Posterior cingulate gyrus (tissue), 11 donors: ENCODE data around the gene PLA2G4E.

Experiments used
- DNase-seq, 10 donors: peaks; one replicate each; pipeline versions ENCODE4 v3.0.0 to v3.0.0-alpha.2; 2020 to 2021; ENCODE audit warnings: mixed read lengths in 3 of 10
- intact Hi-C: fragments of 100-400 bp; cut with DNase I; formaldehyde crosslinking; loops from one replicate; pipeline ENCODE4 v1.15.1; 2023

PLA2G4E gene

DNA sequence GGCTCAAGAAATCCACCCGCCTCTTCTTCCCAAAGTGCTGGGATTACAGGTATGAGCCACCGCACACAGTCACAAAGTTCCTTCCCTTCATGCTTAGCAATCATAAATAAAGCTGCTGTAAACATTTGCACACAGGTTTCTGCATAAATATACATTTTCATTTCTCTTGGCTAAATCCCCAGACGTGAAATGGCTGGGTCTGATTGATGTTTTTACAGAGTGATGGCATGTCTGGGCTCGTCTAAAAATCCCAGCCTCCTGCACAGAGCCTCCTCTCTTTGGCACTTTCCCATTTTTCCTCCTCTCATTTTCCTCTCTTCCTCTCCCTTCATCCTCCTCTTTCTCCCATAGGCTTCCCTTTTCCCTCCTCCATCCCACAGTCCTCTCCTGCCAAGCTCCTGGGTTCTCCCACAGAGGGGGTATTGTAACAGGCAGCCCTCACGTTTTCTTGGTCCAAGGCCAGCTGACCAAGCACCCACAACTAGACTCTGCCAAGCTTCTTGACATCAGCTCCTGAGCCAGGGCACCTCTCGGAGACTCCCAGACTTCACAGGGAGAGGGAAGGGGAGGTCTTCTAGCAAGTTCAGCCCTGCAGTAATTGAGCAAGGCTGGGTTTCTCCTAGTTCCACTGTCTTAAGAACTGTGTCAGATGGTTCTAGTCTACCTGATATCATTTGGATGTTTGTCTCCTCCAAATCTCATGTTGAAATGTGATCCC is 10.5 kb upstream of the PLA2G4E start:
- intact Hi-C loops, result no loop called here
- DNase-seq, result no peak

DNA sequence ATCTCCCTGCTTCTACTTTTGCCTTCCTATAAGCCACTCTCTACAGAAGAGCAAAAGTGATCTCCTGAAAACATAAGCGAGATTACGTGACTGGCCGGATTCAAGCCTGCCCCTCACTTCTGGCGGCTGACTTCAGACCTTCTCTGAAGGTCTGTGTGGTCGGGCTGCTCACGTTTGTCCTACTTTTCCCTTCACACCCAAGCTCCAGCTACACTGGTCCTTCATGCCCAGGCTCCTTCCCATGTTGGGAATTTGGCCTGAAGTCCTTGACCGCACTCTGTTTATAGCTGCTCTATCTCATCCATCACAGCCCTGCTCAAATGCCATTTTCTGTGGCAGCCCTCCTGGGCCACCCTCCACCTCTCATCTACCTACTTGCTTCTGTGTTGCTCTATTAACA is 6.7 kb upstream of the PLA2G4E start:
- DNase-seq, result no peak

DNA sequence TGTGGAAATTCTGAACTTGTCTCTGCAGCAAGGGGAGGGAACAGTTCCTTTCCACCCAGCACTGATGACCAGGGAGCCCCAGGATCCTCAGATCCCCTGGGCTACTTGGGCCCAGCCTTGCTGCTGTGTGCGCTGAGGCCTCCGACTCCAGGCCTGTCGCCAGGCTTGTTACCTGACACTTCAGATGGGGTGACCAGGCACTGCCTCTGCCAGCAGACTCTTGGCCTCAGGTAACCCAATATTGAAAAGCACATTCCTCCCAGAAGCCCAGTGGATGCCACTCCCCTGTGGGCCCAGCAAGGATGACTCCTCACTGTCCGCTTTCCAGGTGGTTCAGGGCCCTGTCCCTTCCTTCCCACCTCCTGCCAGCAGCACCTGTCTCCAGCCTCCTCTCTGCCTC is 3.5 kb upstream of the PLA2G4E start:
- intact Hi-C loops, result no loop called here

More for the DNA sequence above, 6.7 kb upstream of the PLA2G4E start:
- intact Hi-C loops, result no loop called here

DNA sequence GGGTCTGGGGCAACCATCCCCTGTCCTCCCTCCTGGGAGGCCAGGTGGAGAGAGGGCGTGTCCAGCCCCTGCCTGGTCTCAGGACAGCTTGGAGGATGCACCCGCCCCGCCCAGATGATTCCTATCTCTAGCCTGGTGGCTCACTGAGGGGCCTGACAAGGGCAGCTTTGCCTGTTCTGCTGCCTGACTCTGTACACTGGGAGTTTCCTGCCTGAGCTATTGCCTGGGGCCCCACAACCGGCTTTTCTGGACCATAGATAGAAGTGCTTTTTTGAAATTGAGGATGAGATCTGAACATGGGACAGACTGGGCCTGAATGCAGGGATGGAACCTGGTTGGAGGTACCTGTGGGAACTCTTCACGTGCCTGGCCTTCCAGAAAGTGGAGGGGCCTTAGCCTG is 751 bp upstream of the PLA2G4E start:
- DNase-seq, result no peak
- intact Hi-C loops, result no loop called here

More for the DNA sequence above, 3.5 kb upstream of the PLA2G4E start:
- DNase-seq, result no peak

DNA sequence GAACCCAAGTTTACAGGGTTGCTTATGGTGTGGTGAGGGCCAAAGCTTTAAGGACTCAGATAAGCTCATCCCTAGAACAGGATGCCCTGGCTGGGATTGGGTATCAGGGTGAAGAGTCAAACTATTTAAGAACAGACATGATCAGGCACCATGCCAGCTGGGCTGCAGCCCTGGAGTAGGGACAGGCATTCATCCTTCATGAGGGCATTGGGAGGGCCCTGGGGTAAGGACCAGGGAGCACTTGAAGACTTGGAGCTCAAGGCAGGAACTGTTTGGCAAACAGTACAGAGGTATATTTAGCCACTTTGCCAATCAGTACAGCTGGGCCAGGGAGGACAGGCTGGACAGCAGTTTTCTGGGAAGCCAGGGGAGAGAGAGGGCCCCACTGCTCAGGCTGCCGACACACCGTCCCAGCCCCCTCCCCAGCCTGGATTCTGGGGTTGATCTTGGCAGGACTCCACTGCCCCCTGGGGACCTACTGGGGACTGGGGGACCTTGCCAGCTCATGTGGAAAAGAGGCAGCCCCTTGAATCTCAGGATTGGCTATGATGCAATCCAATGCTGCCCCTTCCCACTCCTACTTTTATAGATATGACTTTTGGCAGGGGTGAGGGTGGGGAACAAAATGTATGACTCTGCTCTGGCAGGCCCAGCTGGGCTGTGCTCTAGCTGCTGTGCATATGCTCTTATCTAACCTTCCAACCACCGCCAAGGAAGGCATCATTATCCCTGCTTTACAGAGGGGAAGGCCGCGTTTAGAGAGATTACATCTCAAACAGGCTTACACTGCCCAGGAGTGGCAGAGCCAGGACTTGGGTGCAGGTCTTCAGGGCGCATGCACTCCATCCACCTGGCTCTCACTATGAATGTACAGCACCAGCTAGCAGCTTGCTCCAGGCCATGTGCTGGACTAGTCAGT is 2.3 kb downstream of the PLA2G4E start:
- no peak for DNase-seq
- intact Hi-C loops, result no loop called here

DNA sequence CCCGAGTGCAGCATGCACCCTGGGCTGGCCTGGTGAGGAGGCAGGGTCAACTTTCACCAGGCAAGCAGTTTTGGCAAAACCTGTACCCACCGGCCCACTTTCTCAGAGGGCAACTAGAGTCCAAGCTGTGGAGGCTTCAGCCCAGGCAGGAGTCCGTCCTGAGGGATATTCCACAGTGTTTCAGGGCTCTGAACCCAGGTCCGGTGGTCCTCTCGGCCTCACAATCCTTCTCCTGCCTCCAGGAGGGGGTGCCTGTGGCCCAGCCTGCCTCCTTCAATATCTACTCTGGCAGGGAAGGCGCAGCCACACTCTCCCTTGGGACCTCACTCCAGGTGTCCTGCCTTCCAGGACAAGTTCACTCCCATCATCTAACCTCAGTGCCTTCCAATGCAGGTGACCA is 3.9 kb downstream of the PLA2G4E start:
- intact Hi-C loops, result no loop called here
- DNase-seq, result no peak

DNA sequence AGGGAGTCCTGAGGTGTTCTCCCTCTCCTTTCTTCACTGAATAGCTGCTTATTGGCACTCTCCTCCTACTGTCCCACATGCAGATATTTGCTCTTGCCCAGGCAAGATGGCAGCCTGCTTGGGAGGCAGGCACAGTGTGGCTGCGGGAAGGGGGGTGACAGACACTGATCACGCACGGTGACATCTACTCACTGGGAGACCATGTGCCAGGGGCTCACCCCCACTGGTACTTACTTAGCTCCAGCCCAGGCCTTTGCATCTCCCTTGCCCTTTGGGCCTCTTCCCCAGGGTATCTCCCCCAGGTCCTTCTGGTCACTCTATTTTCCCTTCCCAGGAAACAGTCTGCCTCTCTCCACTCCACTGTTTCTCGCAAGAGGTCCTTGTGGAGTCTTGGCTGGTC is 6.4 kb downstream of the PLA2G4E start:
- intact Hi-C loops, result no loop called here
- no peak for DNase-seq

DNA sequence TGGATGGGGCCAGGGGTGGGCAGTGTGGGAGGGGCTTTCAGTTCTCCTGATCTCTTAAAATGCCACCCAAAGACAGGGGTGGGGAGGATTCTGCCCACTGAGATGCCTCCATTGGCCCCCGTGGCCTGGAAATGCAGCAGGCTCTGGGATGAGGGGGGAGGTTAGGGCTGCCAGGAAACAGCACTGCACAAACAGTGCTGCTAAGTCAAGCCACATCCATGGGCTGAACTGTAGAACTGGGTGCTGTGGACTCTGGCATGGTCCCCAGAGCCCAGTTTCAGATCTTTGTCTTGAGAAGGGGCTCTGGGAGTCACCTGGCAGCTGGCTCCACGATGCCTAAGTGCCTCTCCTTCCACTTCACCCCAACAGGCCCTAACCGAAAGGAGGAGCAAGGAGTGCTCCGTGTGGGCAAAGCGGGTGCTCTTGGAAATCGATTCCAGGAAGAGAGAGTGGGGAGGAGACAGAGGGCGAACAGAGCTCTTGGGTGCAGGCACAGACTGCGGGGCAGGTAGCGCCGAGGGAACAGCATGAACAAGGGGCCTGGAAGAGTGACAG is 7.8 kb downstream of the PLA2G4E start:
- no peak for DNase-seq

DNA sequence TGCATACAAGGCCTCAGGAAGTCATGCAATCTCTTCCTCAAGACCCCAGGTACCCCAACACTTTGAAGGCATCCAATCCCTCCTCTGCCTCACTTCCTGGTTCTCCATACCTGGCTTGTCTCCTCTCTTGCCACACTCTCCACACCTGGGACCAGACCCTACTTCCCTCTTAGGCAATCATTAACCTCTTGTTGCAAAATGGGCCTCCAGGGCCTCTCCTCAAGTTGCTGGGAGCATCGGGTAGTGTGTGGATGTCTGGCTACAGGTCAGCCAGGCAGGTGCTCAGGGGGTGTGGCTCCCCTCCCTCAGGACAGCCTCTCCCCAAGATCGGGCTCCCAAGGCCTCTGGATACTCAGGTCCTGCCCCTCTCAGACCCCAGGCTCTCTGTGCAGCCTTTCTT is 8.6 kb downstream of the PLA2G4E start:
- DNase-seq, result no peak
- intact Hi-C loops, result no loop called here

More for the DNA sequence above, 7.8 kb downstream of the PLA2G4E start:
- intact Hi-C loops, result no loop called here

DNA sequence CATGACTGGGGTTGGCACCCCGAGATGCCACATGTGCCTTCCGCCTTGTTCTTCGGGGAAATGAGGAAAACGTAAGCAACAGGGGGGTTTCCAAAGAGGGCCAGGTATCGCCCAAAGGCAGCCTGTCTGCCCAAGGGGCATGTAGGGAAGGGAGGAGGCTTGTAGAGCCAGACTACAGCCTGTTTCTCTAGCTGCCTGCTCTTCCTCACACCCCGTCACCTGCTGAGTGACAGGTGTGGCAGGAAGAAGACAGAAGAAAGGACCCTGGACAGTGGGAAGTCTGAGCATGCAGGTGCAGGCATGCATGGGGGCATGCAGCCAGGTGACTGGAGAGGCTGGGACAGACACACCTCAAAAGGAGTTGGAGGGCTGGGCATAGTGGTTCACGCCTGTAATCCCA is 9.8 kb downstream of the PLA2G4E start:
- intact Hi-C loops, result no loop called here
- DNase-seq, result no peak

DNA sequence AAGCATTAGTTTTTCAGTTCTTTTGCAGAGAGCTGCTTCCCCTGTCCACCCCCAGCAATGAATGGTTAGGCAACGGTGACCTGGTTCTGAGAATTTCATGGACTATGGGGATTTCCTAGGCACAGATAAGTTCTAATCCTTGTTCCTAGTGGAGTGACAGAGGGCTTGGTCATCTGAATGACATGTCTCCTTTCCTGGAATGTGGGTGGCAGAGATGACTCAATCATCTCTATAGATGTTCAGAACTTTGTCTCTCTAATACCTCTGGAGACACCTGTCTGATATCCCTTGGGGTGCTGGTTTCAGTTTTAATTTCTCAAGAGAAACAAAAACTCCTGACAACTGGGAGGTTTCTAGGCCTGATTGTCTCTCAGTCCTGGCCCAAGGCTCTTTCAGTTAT is 10.4 kb downstream of the PLA2G4E start:
- intact Hi-C loops, result no loop called here
- DNase-seq, result no peak

DNA sequence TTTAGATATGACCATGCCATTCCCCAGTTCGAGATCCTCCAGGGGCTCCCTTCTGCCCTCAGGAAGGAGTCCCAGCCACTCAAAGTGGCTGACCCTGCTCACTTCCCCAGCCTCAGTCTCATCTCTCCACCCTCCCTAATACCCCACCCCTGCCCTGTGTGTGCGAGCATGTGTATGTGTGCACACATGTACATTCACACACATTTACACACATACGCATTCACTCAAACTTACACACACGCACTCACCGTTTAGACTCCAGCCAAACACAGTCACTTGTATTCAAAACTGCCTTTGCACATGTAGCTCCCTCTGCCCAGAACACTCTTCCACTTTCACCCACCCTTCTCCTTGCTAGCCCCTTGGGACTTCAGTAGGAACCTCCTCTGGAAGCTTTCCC is 11.4 kb downstream of the PLA2G4E start:
- intact Hi-C loops, result no loop called here
- DNase-seq, result no peak

DNA sequence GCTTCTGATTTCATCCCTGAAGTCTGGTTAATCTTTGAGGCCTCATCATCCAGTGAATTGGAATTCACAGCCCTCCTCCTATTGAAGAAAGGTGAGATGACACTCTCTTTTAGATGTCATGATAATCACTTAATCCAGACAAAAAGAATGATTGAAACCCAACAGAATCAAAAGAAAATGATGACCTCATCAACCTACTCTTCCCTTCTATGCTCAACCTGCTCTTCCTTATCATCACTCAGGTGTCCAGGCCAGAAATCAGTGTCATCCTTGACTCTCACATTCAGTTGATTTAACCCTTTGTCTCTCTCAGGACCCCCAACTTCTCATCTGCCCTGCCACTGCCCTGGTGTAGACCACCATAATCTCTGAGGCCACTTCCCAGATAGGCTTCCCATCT is 11.8 kb downstream of the PLA2G4E start:
- no peak for DNase-seq
- intact Hi-C loops, result no loop called here

DNA sequence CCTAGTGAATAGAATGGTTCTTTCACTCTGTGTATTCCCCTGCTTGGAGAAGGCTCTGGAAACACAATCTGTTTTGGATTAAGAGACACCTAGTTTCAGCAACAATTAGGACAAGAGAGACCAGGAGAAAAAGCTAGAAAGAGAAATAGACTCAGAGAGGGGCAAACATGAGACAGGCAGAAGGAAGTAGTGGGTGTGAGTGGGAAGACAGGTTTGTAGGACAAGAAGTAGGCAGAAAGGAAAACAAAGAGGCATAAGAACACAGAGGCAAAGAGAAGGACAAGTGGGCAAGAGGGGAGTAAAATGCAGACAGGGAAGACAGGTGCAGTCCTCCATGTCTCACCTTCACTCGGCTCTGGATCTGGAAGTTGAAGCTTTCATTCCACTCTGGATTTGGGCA is 13.5 kb downstream of the PLA2G4E start:
- DNase-seq, result no peak
- intact Hi-C loops, result no loop called here

DNA sequence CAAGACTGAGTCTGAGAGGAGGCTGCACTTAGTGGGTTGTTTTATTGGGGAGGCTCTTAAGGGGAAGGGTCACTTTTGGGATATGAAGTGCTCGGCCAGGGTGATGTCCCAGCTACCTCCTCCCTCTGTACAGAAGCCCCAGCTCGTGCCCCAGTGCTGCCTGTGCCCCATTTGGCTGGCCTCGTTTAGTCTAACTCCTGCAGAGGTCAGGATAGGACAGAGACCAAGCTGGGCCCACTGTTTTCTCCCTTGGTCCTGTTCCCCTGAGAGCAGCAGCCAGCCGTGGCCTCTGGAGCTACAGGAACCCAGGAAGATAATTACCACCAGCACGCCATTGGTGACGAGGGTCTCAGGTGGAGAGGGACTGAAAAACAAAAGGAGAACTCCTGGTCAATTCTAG is 18.5 kb downstream of the PLA2G4E start:
- intact Hi-C loops, result no loop called here
- DNase-seq, result no peak

DNA sequence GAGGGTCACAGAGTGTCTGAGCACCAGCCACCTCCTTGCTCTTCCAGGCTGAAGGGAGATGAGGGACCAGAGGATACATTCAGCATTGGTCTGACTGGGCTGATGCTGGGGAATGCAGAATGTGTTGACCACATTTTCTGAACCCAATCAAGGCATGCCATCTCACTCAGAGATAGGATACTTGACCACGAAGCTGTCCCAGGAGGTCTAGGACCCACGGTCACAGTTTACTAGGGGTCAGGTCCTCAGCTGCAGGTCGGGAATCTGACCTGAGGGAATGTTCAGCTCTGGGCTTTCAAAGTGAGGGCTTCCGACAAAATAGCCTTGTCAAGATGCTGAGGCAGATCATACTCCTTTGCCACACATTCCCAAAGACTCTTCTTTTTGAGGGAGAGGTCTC is 19.6 kb downstream of the PLA2G4E start:
- intact Hi-C loops, result no loop called here
- no peak for DNase-seq

DNA sequence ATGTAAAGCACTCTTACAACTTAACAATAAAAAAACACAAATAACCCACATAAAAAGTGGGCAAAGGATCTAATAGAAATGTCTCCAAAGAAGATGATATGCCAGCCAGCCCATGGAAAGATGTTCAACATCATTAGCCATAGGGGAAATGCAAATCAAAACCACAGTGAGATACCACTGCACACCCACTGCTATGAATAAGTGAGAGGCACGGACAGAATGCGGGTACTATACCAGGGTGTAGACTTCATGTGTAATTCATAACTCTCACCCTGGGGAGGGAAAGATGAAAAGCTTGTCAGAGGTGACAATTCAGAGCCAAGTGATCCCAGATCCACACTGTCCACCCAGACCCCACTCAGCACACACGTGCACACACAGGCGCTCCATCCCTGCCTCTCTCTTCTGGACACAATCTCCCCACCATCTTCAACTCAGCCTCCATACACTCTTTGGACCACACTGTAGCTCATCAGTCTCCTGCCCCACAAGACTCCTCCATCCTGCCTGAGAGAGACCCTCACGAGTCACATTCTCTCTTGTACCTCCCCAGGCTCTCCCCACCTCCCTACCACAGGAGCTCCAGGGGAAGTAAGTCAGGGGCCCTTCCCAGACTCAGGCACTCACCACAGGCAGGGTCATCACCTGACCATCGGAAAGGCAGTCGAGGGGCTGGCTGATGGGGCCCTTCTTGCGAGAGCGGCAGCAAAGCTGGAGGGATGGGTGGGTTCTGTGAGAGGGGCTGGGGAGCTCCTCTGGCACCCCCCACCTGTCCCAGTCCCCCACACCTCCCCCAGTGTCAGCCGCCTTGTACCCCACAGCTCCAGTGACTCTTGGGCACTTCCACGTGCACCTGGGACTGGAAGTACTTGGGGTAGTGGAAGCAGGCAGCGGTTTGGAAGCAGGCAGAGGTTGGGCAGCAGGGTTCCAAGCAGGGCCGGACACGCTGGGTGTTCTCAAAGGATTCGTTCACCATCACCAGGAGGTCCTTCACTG is 21.3 kb downstream of the PLA2G4E start:
- DNase-seq, result peak in 1 of 10 donors; percentile 43

DNA sequence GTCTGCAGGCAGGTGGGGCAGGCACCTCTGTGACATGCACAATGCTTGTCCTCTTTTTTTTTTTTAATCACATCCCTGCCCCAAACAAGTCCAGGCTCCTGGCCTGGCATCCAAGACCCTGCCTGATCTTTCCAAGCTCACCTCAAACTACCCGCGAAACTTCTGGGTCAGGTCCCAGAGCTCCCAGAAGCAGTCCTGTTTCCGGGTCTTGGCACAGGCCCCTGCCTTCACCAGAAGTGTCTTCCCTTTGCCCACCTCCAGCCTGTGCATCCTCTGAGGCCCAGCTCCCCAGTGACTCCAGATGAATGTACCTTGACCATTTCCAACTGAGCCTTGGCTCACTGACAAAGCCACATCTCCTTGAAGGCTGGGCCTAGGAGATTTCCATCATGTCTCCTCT is 23.0 kb downstream of the PLA2G4E start:
- intact Hi-C loops, result no loop called here
- peak in 1 of 10 donors; percentile 72 for DNase-seq

More for the DNA sequence above, 21.3 kb downstream of the PLA2G4E start:
- intact Hi-C loops, result no loop called here

DNA sequence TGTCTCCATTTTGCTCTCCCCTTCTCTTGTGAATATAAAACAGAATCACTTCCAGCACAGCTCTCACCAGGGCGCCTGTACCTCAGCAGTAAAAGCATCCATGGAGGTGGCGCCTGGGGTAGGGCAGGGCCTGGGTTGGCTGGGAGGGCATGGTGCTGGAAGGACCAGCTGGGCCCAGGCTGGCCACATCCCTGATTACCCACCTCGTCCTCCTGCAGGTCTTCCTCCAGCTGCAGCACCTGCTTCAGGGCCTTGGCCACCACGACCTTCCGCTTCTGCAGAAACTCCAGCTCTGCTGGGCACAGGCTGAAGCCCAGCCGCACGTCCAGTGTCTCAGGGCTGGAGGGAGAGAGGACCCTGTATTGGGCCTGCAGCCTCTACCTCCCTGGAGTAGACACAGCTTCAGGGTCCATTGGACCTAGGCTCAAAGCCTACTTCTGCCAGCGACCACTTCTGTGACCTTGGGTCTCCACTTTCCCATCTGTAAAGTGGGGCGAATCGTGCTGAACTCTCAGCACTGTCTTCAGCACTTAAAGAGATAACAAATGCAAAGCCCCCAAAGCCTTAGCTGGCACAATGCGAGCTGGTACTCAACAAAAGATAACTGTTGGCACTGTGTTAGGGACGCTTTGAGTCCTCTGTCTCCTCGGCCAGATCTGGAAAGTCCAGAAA is 23.8 kb downstream of the PLA2G4E start:
- intact Hi-C loops, result no loop called here
- DNase-seq, result peak in 1 of 10 donors; percentile 44

DNA sequence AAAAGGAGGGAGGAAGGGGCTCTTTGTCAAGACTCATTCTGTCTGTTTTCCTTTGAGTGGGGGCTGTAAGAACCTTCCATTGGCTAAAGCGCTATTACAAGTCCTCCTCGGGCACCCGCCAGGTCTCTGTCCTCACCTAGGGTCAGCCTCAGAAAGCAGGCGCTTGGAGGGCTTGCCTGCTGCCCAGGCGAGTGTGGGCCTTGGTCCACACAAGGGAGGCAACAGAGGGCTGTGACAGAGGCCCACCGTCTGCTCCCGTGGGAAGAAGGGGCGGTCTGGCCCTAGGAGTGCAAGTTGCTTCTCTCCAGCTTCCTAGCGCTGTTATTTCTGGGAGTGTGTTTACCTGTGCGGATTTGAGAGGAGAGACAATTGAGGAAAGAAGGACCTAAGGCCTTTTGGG is 24.5 kb downstream of the PLA2G4E start:
- intact Hi-C loops, result no loop called here
- DNase-seq, result peak in 1 of 10 donors; percentile 21
